Measurements from ENCODE around the gene COQ10A.
"Not testable (repeated sequence)": the region's sequence is repeated elsewhere in the genome, so short reads cannot be mapped to it uniquely, and the experiment has no call there.

COQ10A gene

GRCh38 chr12:56241424-56242303 is 25.1 kb upstream of the COQ10A start:
- DNase-seq (ENCODE audit: low read depth, low spot score), result no peak
- H3K4me3 ChIP-seq (ENCODE audit: low read length), result no peak overlapping the region

- DNase-seq (ENCODE audit: low read depth, low spot score), result no peak
- H3K4me3 ChIP-seq (ENCODE audit: low read length), result no peak overlapping the region
These were observed 23.8 kb upstream of the COQ10A start for GRCh38 chr12:56242986-56243385.

GRCh38 chr12:56243731-56244181 is 23.0 kb upstream of the COQ10A start:
- DNase-seq (ENCODE audit: low read depth, low spot score), result no peak
- no peak overlapping the region for H3K4me3 ChIP-seq (ENCODE audit: low read length)

- no peak overlapping the region for H3K4me3 ChIP-seq (ENCODE audit: low read length)
- DNase-seq (ENCODE audit: low read depth, low spot score), result no peak
These were observed 22.2 kb upstream of the COQ10A start for GRCh38 chr12:56244494-56244893.

GRCh38 chr12:56247923-56248322 is 18.8 kb upstream of the COQ10A start:
- H3K4me3 ChIP-seq (ENCODE audit: low read length), result no peak overlapping the region
- DNase-seq (ENCODE audit: low read depth, low spot score), result no peak

- no peak overlapping the region for H3K4me3 ChIP-seq (ENCODE audit: low read length)
- DNase-seq (ENCODE audit: low read depth, low spot score), result no peak
These were observed 18.0 kb upstream of the COQ10A start for GRCh38 chr12:56248711-56249110.

GRCh38 chr12:56252649-56253048 is 14.1 kb upstream of the COQ10A start:
- no peak for DNase-seq (ENCODE audit: low read depth, low spot score)
- H3K4me3 ChIP-seq (ENCODE audit: low read length), result no peak overlapping the region

- DNase-seq (ENCODE audit: low read depth, low spot score), result no peak
- H3K4me3 ChIP-seq (ENCODE audit: low read length), result no peak overlapping the region
These were observed 13.7 kb upstream of the COQ10A start for GRCh38 chr12:56253091-56253490.

- no peak for DNase-seq (ENCODE audit: low read depth, low spot score)
- H3K4me3 ChIP-seq (ENCODE audit: low read length), result no peak overlapping the region
These were observed 11.1 kb upstream of the COQ10A start for GRCh38 chr12:56255671-56256070.

- DNase-seq (ENCODE audit: low read depth, low spot score), result no peak
- H3K4me3 ChIP-seq (ENCODE audit: low read length), result no peak overlapping the region
These were observed 10.3 kb upstream of the COQ10A start for GRCh38 chr12:56256326-56256960.

- DNase-seq (ENCODE audit: low read depth, low spot score), result no peak
- H3K4me3 ChIP-seq (ENCODE audit: low read length), result peak overlapping the region; percentile 80
These were observed 9.7 kb upstream of the COQ10A start for GRCh38 chr12:56257071-56257470.

GRCh38 chr12:56257491-56258067 is 9.2 kb upstream of the COQ10A start:
- no peak for DNase-seq (ENCODE audit: low read depth, low spot score)
- peak overlapping the region; percentile 80 for H3K4me3 ChIP-seq (ENCODE audit: low read length)

- H3K4me3 ChIP-seq (ENCODE audit: low read length), result peak within 1 kb of the TSS; percentile 80
- DNase-seq (ENCODE audit: low read depth, low spot score), result peak; percentile 52
These were observed 8.5 kb upstream of the COQ10A start, which contains the start of gene ANKRD52 for GRCh38 chr12:56258068-56258819. ANKRD52 (minus strand) TSS chr12:56258384; CDS start chr12:56258269, 115 bp downstream.

- no peak for DNase-seq (ENCODE audit: low read depth, low spot score)
- H3K4me3 ChIP-seq (ENCODE audit: low read length), result peak overlapping the region; percentile 77
These were observed 7.9 kb upstream of the COQ10A start for GRCh38 chr12:56258820-56259183.

GRCh38 chr12:56260380-56260779 is 6.4 kb upstream of the COQ10A start:
- DNase-seq (ENCODE audit: low read depth, low spot score), result no peak
- H3K4me3 ChIP-seq (ENCODE audit: low read length), result no peak overlapping the region

- DNase-seq (ENCODE audit: low read depth, low spot score), result no peak
- no peak overlapping the region for H3K4me3 ChIP-seq (ENCODE audit: low read length)
These were observed 5.8 kb upstream of the COQ10A start for GRCh38 chr12:56260921-56261320.

GRCh38 chr12:56261503-56262232 is 5.1 kb upstream of the COQ10A start:
- no peak for DNase-seq (ENCODE audit: low read depth, low spot score)
- no peak overlapping the region for H3K4me3 ChIP-seq (ENCODE audit: low read length)

- not testable (repeated sequence) for DNase-seq (ENCODE audit: low read depth, low spot score)
These were observed 3.8 kb upstream of the COQ10A start for GRCh38 chr12:56262955-56263354.

More at GRCh38 chr12:56262955-56263354, 3.8 kb upstream of the COQ10A start:
- H3K4me3 ChIP-seq (ENCODE audit: low read length), result not testable (repeated sequence)
